ENCODE results near the gene NKG7. TPM values are rescaled to one million over a fixed set of nuclear protein-coding genes. Genes with fewer than 3 reads are reported as not detected.

Gene NKG7
- total and polyA plus RNA-seq, 3 donors from 2014 or later = 0.63 to 8.7 TPM; not detected in 1

- peak overlapping the region in 1 of 2 donors; percentile 45 for H3K4me3 ChIP-seq
- H3K4me1 ChIP-seq = no peaks in the 10 kb centered on the region
- TF ChIP-seq, protein P1, sequence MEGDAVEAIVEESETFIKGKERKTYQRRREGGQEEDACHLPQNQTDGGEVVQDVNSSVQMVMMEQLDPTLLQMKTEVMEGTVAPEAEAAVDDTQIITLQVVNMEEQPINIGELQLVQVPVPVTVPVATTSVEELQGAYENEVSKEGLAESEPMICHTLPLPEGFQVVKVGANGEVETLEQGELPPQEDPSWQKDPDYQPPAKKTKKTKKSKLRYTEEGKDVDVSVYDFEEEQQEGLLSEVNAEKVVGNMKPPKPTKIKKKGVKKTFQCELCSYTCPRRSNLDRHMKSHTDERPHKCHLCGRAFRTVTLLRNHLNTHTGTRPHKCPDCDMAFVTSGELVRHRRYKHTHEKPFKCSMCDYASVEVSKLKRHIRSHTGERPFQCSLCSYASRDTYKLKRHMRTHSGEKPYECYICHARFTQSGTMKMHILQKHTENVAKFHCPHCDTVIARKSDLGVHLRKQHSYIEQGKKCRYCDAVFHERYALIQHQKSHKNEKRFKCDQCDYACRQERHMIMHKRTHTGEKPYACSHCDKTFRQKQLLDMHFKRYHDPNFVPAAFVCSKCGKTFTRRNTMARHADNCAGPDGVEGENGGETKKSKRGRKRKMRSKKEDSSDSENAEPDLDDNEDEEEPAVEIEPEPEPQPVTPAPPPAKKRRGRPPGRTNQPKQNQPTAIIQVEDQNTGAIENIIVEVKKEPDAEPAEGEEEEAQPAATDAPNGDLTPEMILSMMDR (IDR thresholded peaks at IDR 0.05) = no peak
- TF ChIP-seq POLR2A (IDR thresholded peaks at IDR 0.05) = no peak
- WGBS, 2 donors = 30 to 41% methylated on average over 8 to 36 of the region's 36 CpGs
- H3K36me3 ChIP-seq (ENCODE audit: low read depth, missing control alignments) = no peaks in the 10 kb centered on the region
- intact Hi-C loops (cut with DNase I; ENCODE audit: low total_unique reads) = no loop called here
- no peaks in the 10 kb centered on the region for H3K9me3 ChIP-seq
- no peak for DNase-seq
- H3K27me3 ChIP-seq = no peaks in the 10 kb centered on the region
- H3K27ac ChIP-seq = no peak overlapping the region
These were observed 46.0 kb downstream of the NKG7 start for GRCh38 chr19:51326216-51327065.

DNA sequence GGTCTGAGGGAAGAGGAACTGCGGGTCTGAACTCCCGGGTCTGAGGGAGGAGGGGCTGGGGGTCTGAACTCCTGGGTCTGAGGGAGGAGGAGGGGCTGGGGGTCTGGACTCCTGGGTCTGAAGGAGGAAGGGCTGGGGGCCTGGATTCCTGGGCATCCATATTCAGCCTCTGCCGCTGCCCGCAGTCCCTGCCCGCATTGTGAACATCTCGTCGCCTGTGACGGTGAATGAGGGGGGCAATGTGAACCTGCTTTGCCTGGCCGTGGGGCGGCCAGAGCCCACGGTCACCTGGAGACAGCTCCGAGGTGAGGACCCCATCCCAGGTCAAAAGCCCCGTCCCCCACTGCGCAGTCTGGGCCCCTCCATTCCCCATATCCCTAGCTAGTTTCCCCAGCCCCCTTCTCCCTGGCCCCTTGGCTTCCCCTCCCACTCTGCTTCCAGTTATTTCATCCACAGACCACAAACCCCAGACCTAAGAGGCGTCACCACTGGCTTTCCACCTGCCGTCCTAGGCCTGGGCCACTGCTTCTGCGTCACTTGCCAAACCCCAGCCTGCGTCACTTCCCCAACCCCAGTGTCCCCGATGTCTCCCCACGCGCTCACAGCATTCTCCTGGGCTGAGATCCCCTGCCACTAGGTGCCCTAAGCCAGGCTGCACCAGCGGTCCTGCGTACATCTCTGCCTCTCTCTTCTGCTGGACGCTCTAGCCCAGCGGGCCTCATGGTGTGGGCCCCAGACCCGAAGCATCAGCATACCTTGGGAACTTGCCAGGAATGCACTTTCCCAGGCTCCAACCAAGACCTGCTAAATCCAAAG lies 47.1 kb downstream of the NKG7 start:
- H3K4me3 ChIP-seq = no peak overlapping the region
- H3K4me1 ChIP-seq = peaks cover under 1% of the 10 kb centered on the region
- no peaks in the 10 kb centered on the region for H3K36me3 ChIP-seq (ENCODE audit: low read depth, missing control alignments)
- 74 to 83% methylated on average over 21 to 26 of the region's 26 CpGs for WGBS, 2 donors
- no peak for TF ChIP-seq POLR2A (IDR thresholded peaks at IDR 0.05)
- TF ChIP-seq, protein P1 (IDR thresholded peaks at IDR 0.05) = no peak
- no peak overlapping the region for H3K27ac ChIP-seq
- no peaks in the 10 kb centered on the region for H3K9me3 ChIP-seq
- no peak for DNase-seq
- H3K27me3 ChIP-seq = no peaks in the 10 kb centered on the region
- intact Hi-C loops (cut with DNase I; ENCODE audit: low total_unique reads) = no loop called here

GRCh38 chr19:51324167-51324481 lies 48.3 kb downstream of the NKG7 start:
- H3K27me3 ChIP-seq = no peaks in the 10 kb centered on the region

GRCh38 chr19:51323481-51324166 lies 48.8 kb downstream of the NKG7 start:
- Histone ChIP-seq H3K27me3 (no peaks in the 10 kb centered on the region), H3K36me3 (ENCODE audit: low read depth, missing control alignments) (no peaks in the 10 kb centered on the region), H3K4me3 (no peak overlapping the region), H3K9me3 (no peaks in the 10 kb centered on the region), H3K4me1 (peaks cover 5% of the 10 kb centered on the region), H3K27ac (no peak overlapping the region)
- intact Hi-C loops (cut with DNase I; ENCODE audit: low total_unique reads) = no loop called here
- TF ChIP-seq POLR2A (IDR thresholded peaks at IDR 0.05) = no peak
- TF ChIP-seq, protein P1 (IDR thresholded peaks at IDR 0.05) = no peak
- no peak for DNase-seq
- WGBS, 2 donors = 57 to 71% methylated on average over 11 to 29 of the region's 29 CpGs

More at GRCh38 chr19:51324167-51324481, 48.3 kb downstream of the NKG7 start:
- Histone ChIP-seq H3K4me1 (peaks cover 5% of the 10 kb centered on the region), H3K27ac (no peak overlapping the region), H3K36me3 (ENCODE audit: low read depth, missing control alignments) (no peaks in the 10 kb centered on the region), H3K9me3 (no peaks in the 10 kb centered on the region), H3K4me3 (no peak overlapping the region)
- intact Hi-C loops (cut with DNase I; ENCODE audit: low total_unique reads) = no loop called here
- DNase-seq = no peak
- WGBS, 2 donors = 62 to 65% methylated on average over 6 of the region's 6 CpGs
- TF ChIP-seq POLR2A (IDR thresholded peaks at IDR 0.05) = no peak
- TF ChIP-seq, protein P1 (IDR thresholded peaks at IDR 0.05) = no peak
